B cell (primary cell): ENCODE data around the gene CAP2. TPM values are rescaled to one million over a fixed set of nuclear protein-coding genes. Genes with fewer than 3 reads are reported as not detected.

Experiments
- ATAC-seq: fragments of 200-7000 bp; cut with Tn5 transposase; one replicate; pipeline ENCODE4 v1.10.0; 2021; ENCODE audit warnings: low read depth, mild to moderate bottlenecking, moderate number of reproducible peaks, moderate library complexity
- CTCF ChIA-PET: fragments of 350-600 bp; sonication (Branson Sonifier 250); formaldehyde crosslinking; loops from one replicate; lab custom pipeline; 2021; ENCODE audit warnings: antibody characterized with exemption, inconsistent platforms; lab: Charles Lee
- POLR2A ChIA-PET: fragments of 350-600 bp; sonication (Branson Sonifier 250); formaldehyde crosslinking; loops from one replicate; lab custom pipeline; 2021; ENCODE audit warnings: antibody characterized with exemption; lab: Charles Lee
- DNase-seq: peaks from one replicate; pipeline ENCODE4 v3.0.0; 2013
- H2AFZ ChIP-seq: 2 replicates; pipeline ENCODE4 v1.6.1; 2012; ENCODE audit warnings: mild to moderate bottlenecking, low read depth, low read length; ENCODE audit not compliant: insufficient read depth, poor library complexity, severe bottlenecking
- H3K27ac ChIP-seq, 2 donors: 1 replicate in 1 of 2; 2 replicates in 1 of 2; pipeline ENCODE4 v1.5.1; 2012 to 2013; ENCODE audit warnings: low read length in 2 of 2, mild to moderate bottlenecking in 2 of 2, moderate library complexity in 1 of 2
- H3K27me3 ChIP-seq, 4 experiments: fragments of 200-600 bp in 1 of 4; sonication (generic) in 1 of 4; replicated peaks in 1 of 4; 1 replicate in 2 of 4; 2 replicates in 2 of 4; pipeline versions ENCODE4 v1.6.1 to v1.7.0; 2013 to 2016; ENCODE audit warnings: low read length in 3 of 4, mild to moderate bottlenecking in 2 of 4, mixed read lengths in 1 of 4, moderate library complexity in 1 of 4; ENCODE audit not compliant: insufficient read depth in 4 of 4, control insufficient read depth in 3 of 4; ENCODE audit errors: control extremely low read depth in 1 of 4
- H3K36me3 ChIP-seq, 2 experiments: replicated peaks in 1 of 2; 1 replicate in 1 of 2; 2 replicates in 1 of 2; pipeline versions ENCODE4 v1.6.1 to v1.7.1; 2013; ENCODE audit warnings: low read length in 1 of 2; ENCODE audit not compliant: insufficient read depth in 2 of 2, control insufficient read depth in 1 of 2; ENCODE audit errors: control extremely low read depth in 1 of 2, extremely low read depth in 1 of 2
- H3K4me1 ChIP-seq, 2 donors: fragments of 200-600 bp in 1 of 2; sonication (generic) in 1 of 2; 1 replicate in 1 of 2; 2 replicates in 1 of 2; pipeline versions ENCODE4 v1.5.1 to v1.6.1; 2013 to 2017; ENCODE audit warnings: low read length in 2 of 2; ENCODE audit not compliant: control insufficient read depth in 2 of 2, insufficient read depth in 2 of 2
- H3K4me2 ChIP-seq: replicated peaks from 2 replicates; pipeline ENCODE3; 2012; ENCODE audit warnings: mild to moderate bottlenecking, low read depth, low read length; ENCODE audit not compliant: poor library complexity, severe bottlenecking
- H3K4me3 ChIP-seq, 5 experiments: fragments of 200-600 bp in 1 of 5; sonication (generic) in 1 of 5; 1 replicate in 3 of 5; 2 replicates in 2 of 5; pipeline versions ENCODE4 v1.5.1 to v1.7.0; 2011 to 2016; ENCODE audit warnings: low read length in 4 of 5, mild to moderate bottlenecking in 4 of 5, low read depth in 2 of 5, control low read depth in 1 of 5, moderate library complexity in 1 of 5; ENCODE audit not compliant: insufficient read depth in 1 of 5; ENCODE audit errors: control extremely low read depth in 1 of 5, extremely low read depth in 1 of 5
- H3K79me2 ChIP-seq: fragments of 200-600 bp; sonication (generic); one replicate; pipeline ENCODE4 v1.6.0; 2016; ENCODE audit warnings: low read length; ENCODE audit not compliant: control insufficient read depth, insufficient read depth
- H3K9ac ChIP-seq: fragments of 200-600 bp; sonication (generic); 2 replicates; pipeline ENCODE4 v1.6.1; 2017; ENCODE audit warnings: mild to moderate bottlenecking, low read length, moderate library complexity
- H3K9me3 ChIP-seq, 3 donors: one replicate each; pipeline versions ENCODE4 v1.6.1 to v1.7.1; 2013; ENCODE audit warnings: low read length in 2 of 3; ENCODE audit not compliant: control insufficient read depth in 2 of 3, insufficient read depth in 1 of 3; ENCODE audit errors: control extremely low read depth in 1 of 3
- H4K20me1 ChIP-seq: 2 replicates; pipeline ENCODE4 v1.6.0; 2012; ENCODE audit warnings: mild to moderate bottlenecking, low read length; ENCODE audit not compliant: insufficient read depth, control insufficient read depth, poor library complexity, severe bottlenecking
- H3K27ac Mint-ChIP-seq: one replicate; pipeline ENCODE4 v1.8.0; 2021; ENCODE audit warnings: mixed read lengths
- H3K27me3 Mint-ChIP-seq: one replicate; pipeline ENCODE4 v1.8.0; 2021; ENCODE audit warnings: mixed read lengths
- H3K4me1 Mint-ChIP-seq: one replicate; pipeline ENCODE4 v1.8.0; 2021; ENCODE audit warnings: mixed read lengths
- H3K4me3 Mint-ChIP-seq: one replicate; pipeline ENCODE4 v1.8.0; 2021; ENCODE audit warnings: mixed read lengths
- H3K9me3 Mint-ChIP-seq: one replicate; pipeline ENCODE4 v1.8.0; 2022; ENCODE audit warnings: mixed read lengths; ENCODE audit not compliant: insufficient read depth
- CTCF ChIP-seq: fragments of 200-600 bp; IDR thresholded peaks from one replicate; pipeline ENCODE4 v1.8.0; 2022; ENCODE audit warnings: antibody characterized with exemption, mild to moderate bottlenecking
- EZH2 ChIP-seq: IDR thresholded peaks from 2 replicates; pipeline ENCODE4 v1.6.1; 2012; ENCODE audit warnings: borderline replicate concordance, low read depth, mild to moderate bottlenecking, moderate library complexity, low read length; ENCODE audit not compliant: insufficient read depth, poor library complexity, severe bottlenecking
- WGBS: methylation state at CpG from one replicate; pipeline ENCODE4 v1.1.5; 2013; ENCODE audit warnings: missing lambda C conversion rate; ENCODE audit not compliant: insufficient coverage; 5-methylcytosine and 5-hydroxymethylcytosine counted together
- intact Hi-C: fragments of 100-400 bp; cut with micrococcal nuclease; formaldehyde crosslinking; loops from one replicate; pipeline ENCODE4 v1.10.0; 2022
- polyA plus RNA-seq: library from polyadenylated mRNA; depleted of rRNA; stranded (reverse); fragments of >200 nt; gene quantifications from 2 replicates; pipeline ENCODE4 v1.2.3, GENCODE V29; 2012
- total RNA-seq, 2 donors: library from RNA; stranded (reverse); fragments of 120-200 nt in 1 of 2; gene quantifications; 1 replicate in 1 of 2; 2 replicates in 1 of 2; pipeline versions ENCODE4 v1.2.3 to v1.2.4, GENCODE V29; 2013 to 2022

The CAP2 gene
- total and polyA plus RNA-seq, 2 donors (not counting 1 experiment from before 2014, with no cell fraction given) = not detected

- TF ChIP-seq CTCF (no peak), EZH2 (no peak)
- Histone ChIP-seq H3K27me3 (peaks cover 0 to 16% (median 12%) of the 10 kb centered on the region in 4 experiments), H3K4me2 (no peak overlapping the region), H3K36me3 (no peaks in the 10 kb centered on the region), H3K79me2 (no peaks in the 10 kb centered on the region), H3K9ac (no peak overlapping the region), H3K4me1 (peaks cover 0 to 5% of the 10 kb centered on the region in 2 donors), H4K20me1 (no peaks in the 10 kb centered on the region), H3K9me3 (no peaks in the 10 kb centered on the region), H3K4me3 (no peak overlapping the region), H3K27ac (no peak overlapping the region), H2AFZ (no peak overlapping the region)
- WGBS = no CpG with 5 or more reads among the region's 4 CpGs
- POLR2A ChIA-PET = no interaction called here
- Mint-ChIP-seq H3K9me3 (no peaks in the 10 kb centered on the region), H3K4me3 (no peak overlapping the region), H3K4me1 (peaks cover 8% of the 10 kb centered on the region), H3K27ac (no peak overlapping the region), H3K27me3 (peaks cover 38% of the 10 kb centered on the region)
- intact Hi-C loops = no loop called here
- no peak for ATAC-seq
- CTCF ChIA-PET = no interaction called here
- no peak for DNase-seq
These were observed 4.0 kb upstream of the CAP2 start for GRCh38 chr6:17389274-17389847.

GRCh38 chr6:17390276-17390675, 3.1 kb upstream of the CAP2 start:
- no peak for ATAC-seq
- Mint-ChIP-seq H3K4me3 (no peak overlapping the region), H3K27ac (no peak overlapping the region), H3K9me3 (no peaks in the 10 kb centered on the region), H3K4me1 (peaks cover 10% of the 10 kb centered on the region), H3K27me3 (peaks cover 47% of the 10 kb centered on the region)
- Histone ChIP-seq H3K9me3 (no peaks in the 10 kb centered on the region), H3K9ac (no peak overlapping the region), H3K4me2 (no peak overlapping the region), H3K27ac (no peak overlapping the region), H3K36me3 (no peaks in the 10 kb centered on the region), H3K79me2 (no peaks in the 10 kb centered on the region), H2AFZ (no peak overlapping the region), H4K20me1 (no peaks in the 10 kb centered on the region), H3K4me1 (peaks cover 0 to 5% of the 10 kb centered on the region in 2 donors), H3K27me3 (peaks cover 0 to 23% (median 16%) of the 10 kb centered on the region in 4 experiments), H3K4me3 (no peak overlapping the region)
- ChIA-PET CTCF (no interaction called here), POLR2A (no interaction called here)
- DNase-seq = no peak
- no peak for TF ChIP-seq EZH2
- intact Hi-C loops = no loop called here
- WGBS = 83% methylated on average over 1 of the region's 3 CpGs
